Activated T-helper 9 cell treated with anti-CD3 and anti-CD28 coated beads, Interleukin-2, amount 50 U/mL, for 16 hours (primary cell): ENCODE data around the gene BCL2A1.
"Not testable (repeated sequence)": the region's sequence is repeated elsewhere in the genome, so short reads cannot be mapped to it uniquely, and the experiment has no call there.

Experiments used
- DNase-seq: peaks from one replicate; pipeline ENCODE4 v3.0.0-alpha.2; 2020; ENCODE audit warnings: low read depth

Gene BCL2A1

GRCh38 chr15:79957741-79958140 is 13.3 kb downstream of the BCL2A1 start:
- DNase-seq: no peak

DNA sequence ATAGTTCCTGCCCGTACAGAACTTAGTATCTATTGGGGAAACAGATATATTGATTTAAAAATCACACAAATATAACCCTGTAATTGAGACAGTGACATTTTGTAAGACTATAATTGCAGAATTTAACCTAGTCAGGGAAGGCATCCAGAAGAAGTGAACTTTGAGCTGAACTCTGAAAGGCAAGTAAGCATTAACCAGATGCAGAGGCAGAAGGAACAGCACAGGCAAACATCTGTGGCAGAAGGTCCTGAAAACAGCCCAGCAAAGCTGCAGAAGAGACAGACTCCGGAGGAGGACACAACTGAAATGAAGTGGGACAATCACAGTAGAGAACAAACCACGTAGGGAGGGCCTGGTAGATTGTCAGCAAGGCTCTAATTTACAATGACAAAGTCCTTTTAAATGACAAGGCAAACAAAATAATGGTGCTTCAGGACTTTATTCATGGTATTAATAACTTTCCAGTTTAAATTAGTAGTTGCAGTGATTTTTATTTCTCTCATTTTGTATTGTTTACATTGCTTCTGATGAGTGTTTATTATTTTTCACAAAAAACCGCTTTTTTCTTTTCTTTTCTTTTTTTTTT is 14.5 kb downstream of the BCL2A1 start:
- no peak for DNase-seq

DNA sequence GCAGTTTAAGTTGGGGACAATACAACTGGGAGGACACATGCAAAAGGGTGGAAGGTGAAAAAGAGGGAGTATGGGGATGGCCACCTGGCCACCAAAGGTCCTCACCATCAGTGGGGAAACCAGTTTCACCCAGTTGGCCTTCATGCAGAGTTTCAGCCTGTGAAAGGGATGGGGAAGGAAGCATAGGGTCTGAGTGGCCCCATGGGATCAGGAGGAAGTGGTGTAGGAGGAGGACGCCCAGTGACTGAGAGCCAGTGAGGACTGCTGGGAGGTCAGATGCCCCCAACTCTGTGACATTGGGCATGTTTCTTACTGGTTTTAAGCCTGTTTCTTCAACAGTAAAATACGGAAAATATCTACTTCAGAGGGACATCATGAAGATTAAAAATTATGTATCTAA is 16.3 kb downstream of the BCL2A1 start:
- DNase-seq: no peak

DNA sequence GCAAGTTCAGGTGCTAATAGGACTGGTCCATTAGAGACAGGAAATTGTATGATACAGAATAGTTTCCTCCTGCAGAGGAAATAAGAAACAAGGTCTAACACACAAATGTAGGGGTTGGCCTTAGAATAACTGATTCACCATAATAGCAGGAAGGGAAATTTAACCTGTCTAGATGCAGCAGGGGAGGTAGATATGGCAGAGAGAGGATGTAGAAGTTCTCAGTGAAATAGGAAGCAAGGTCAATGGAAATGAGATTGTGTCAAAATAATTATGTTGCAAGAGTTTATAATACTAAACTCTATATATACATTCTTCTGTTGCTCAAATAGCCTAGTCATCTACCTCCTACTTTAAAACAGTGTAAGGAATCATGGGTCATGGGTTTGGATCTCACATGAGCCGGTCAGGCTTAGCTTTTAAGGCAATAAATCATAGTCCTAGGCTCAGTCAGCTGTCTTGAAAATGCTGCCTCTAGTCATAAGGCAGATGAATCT is 17.0 kb downstream of the BCL2A1 start:
- no peak for DNase-seq

DNA sequence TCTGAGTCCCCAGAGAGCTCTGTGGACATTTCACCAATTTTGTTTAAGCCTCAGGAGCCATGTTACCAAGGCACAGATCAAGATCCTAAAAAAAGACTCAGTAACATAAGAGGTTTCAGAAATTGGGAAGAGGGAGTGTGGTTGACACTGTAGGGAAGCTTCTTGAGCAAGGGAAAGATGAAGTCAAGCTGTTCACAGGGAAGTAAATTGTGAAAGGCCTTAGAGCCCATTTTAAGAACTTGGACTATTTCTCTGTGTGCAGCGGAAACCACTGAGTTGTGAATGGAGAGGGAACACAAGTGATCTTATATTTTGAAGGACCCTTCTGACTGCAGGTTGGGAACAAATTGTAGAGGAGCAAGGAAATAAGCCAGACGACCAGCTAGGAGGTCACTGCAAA is 18.7 kb downstream of the BCL2A1 start:
- DNase-seq: no peak

DNA sequence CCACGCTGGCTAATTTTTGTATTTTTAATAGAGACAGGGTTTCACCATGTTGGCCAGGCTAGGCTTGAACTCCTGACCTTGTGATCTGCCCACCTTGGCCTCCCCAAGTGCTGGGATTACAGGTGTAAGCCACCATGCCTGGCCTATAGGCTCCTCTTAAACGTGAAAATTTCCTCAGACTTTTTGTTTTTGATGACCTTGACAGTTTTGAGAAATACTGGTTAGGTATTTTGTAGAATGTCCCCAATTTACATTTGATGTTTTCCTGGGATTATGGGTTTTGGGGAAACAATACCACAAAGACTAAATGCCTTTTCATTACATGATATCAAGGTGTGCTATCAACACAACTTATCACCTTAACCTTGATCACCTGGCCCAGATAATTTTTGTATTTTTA is 20.7 kb downstream of the BCL2A1 start:
- no peak for DNase-seq

- DNase-seq: no peak
Measured at GRCh38 chr15:79948761-79949160, 22.2 kb downstream of the BCL2A1 start.

- no peak for DNase-seq
Measured at GRCh38 chr15:79948095-79948695, 22.8 kb downstream of the BCL2A1 start.

DNA sequence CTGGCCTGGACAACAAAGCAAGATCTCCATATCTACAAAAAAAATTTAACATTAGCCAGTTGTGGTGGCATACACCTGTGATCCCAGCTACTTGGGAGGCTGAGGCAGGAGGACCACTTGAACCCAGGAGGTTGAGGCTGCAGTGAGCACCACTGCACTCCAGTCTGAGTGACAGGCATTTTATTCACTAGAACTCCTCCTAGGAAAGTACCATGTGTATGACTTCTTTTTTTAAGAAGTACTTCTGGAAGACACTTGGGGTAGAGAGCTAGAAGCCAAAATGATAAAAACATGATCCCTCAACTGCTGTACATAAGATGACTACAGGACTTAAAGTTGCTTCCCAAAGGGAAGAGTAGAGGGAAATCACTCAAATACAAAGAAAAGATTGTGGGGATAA is 24.0 kb downstream of the BCL2A1 start:
- DNase-seq: no peak

GRCh38 chr15:79944622-79945021 is 26.4 kb downstream of the BCL2A1 start:
- no peak for DNase-seq

- no peak for DNase-seq
Measured at GRCh38 chr15:79943820-79944219, 27.2 kb downstream of the BCL2A1 start.

DNA sequence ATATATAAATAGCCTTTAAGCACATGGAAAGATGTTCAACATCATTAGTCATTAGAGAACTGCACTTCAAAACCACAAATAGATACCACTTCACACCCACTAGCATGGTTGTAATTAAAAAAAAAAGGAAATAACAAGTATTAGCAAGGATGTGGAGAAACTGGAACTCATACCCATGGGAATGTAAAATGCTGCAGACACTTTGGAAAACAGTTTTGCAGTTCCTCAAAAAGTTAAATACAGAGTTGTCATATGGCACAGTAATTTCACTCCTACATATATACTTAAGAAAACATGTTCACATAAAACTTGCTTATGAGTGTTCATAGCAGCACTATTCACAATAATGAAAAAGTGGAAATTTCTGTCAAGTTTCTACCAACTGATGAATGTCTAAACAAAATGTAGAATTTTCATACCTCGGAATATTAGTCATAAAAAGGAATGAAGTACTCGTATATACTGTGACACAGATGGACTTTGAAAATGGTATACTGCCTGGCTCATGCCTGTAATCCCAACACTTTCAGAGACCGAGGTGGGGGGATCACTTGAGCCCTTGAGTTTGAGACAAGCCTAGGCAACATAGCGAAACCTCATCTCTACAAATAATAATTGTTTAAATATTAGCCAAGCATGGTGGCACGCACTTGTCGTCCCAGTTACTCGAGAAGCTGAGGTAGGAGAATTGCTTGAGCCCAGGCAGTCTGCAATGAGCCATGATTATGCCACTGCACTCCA is 28.1 kb downstream of the BCL2A1 start:
- no peak for DNase-seq

- no peak for DNase-seq
Measured at GRCh38 chr15:79939399-79939798, 31.6 kb downstream of the BCL2A1 start.

GRCh38 chr15:79938143-79938542 is 32.9 kb downstream of the BCL2A1 start:
- no peak for DNase-seq

GRCh38 chr15:79935556-79936201 is 35.3 kb downstream of the BCL2A1 start:
- not testable (repeated sequence) for DNase-seq

- DNase-seq: no peak
Measured at GRCh38 chr15:79933231-79933630, 37.8 kb downstream of the BCL2A1 start.

GRCh38 chr15:79932447-79932846 is 38.5 kb downstream of the BCL2A1 start:
- DNase-seq: no peak

DNA sequence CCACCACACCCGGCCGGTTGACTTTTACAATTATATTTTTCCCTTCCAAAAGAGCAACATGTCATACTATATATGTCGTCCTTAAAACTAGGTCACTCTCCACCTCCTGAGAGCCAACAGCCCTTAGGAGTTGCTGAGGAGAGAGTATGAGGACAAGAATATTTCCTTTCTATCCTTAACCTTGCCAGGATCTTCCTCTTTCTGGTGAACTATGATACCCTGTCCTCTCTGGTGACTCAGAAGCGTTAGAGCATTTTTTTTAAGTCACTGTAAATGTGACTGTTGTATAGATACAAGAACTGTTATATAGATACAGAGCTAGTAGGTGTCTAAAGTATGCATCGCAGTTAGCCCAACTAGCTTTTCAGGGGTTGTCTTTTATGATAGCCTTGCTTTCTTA is 40.5 kb downstream of the BCL2A1 start:
- no peak for DNase-seq

GRCh38 chr15:79929412-79929811 is 41.6 kb downstream of the BCL2A1 start:
- DNase-seq: no peak

DNA sequence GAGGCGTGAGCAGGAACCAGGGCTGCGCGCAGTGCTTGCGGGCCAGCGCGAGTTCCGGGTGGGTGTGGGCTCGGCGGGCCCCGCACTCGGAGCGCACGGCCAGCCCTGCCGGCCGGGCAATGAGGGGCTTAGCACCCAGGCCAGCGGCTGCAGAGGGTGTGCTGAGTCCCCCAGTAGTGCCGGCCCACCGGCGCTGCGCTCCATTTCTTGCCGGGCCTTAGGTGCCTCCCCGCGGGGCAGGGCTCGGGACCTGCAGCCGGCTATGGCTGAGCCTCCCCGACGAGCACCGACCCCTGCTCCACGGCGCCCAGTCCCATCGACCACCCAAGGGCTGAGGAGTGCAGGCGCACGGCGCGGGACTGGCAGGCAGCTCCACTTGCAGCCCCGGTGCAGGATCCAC is 44.9 kb downstream of the BCL2A1 start:
- not testable (repeated sequence) for DNase-seq

- DNase-seq: no peak
Measured at GRCh38 chr15:79924379-79924778, 46.6 kb downstream of the BCL2A1 start.

GRCh38 chr15:79923515-79924169 is 47.4 kb downstream of the BCL2A1 start:
- peak; percentile 97 for DNase-seq
